ENCODE results near the gene NSD1. TPM values are rescaled to one million over a fixed set of nuclear protein-coding genes. Genes with fewer than 3 reads are reported as not detected.

Gene NSD1
- total and polyA plus RNA-seq, 2 of the 8 experiments (the other 6 are each of a cell fraction or from before 2014, with no cell fraction given), result 22.8 to 168 TPM

DNA sequence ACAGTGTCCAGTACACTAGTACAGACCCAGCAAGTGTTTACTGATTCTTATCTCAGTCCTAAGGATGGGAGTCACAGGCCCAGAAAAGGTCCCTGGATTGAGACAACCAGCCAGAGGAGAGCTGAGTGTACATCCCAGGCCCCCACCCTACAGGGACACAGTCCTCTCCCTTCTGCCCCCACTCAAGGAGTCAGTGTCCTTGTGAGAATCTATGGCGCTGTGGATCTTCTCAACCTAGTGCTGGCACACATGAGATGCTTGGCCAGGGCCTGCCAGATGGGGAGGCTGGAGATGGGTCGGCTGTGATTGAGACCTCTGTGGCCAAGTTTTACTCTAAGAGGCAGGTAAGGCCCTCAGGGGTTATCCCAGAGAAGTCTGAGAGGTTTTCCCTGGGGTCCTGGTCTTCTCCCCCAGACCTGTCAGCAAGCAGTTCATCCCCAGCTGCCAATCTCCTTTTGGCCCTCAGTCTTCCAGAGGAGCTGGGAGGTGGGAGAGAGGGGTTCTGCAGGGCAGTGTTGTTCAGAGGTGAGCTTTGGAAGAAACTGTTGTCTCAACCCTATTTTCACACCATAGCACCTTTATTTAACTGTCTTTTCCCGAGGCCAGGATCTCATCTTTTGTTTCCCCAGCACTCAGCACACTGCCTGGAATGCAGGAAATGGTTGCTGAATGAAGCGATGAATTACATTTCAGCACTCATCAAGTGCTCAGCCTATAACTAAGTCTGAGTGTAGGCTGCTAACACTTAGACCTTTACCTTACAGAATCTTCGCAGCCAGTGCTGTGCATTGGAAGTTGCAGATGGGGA, 3.2 kb upstream of the NSD1 start:
- no peak overlapping the region for H2AFZ ChIP-seq (ENCODE audit: low read length)
- no peak overlapping the region; the same call in 1 of the 2 replicates for H2BK15ac ChIP-seq (ENCODE audit: low read length)
- no peak overlapping the region for H3K56ac ChIP-seq (replicated peaks; ENCODE audit: insufficient read length, low read depth, low read length)
- FAIRE-seq (no peak), DNase-seq (ENCODE audit: low read depth in 1 of 2, low spot score in 2 of 2) (no peak)
- ChIA-PET POLR2A (ENCODE audit: partially characterized antibody) (interaction anchor here (0.6 to 14.2 kb wide), 12 partner anchors 8 to 873 kb away, joined by 3 to 139 read pairs (median 22); partner anchors contain the start of genes FGFR4, PRELID1 and RAB24), CTCF (ENCODE audit: partially characterized antibody) (interaction anchor here (1.2 to 8.1 kb wide), 2 partner anchors 17 to 168 kb away, joined by 3 to 77 read pairs; no protein-coding TSS in a partner anchor)
- H2BK5ac ChIP-seq (ENCODE audit: low read depth, low read length), result no peak overlapping the region; the same call in 1 of the 2 replicates
- no peak overlapping the region for H2BK120ac ChIP-seq (replicated peaks; ENCODE audit: low read depth, low read length)
- 0 out of 8 replicates have a peak overlapping the region, but pooled peaks of 1 of the 4 experiments have one; percentile 94 for H3K4me3 ChIP-seq (ENCODE audit: extremely low read depth in 1 of 4, insufficient read depth in 2 of 4, low read depth in 3 of 4, low read length in 4 of 4)
- peaks cover 10% of the 10 kb centered on the region; the same call in 1 of the 2 replicates for H3K23me2 ChIP-seq (ENCODE audit: low read depth, low read length)
- H2BK20ac ChIP-seq (ENCODE audit: low read length), result 0 out of 2 replicates have a peak overlapping the region, but pooled peaks have one; percentile 0
- H3K79me1 ChIP-seq (ENCODE audit: low read depth, low read length), result peaks cover 2% of the 10 kb centered on the region; the same call in 1 of the 2 replicates
- H3K27me3 ChIP-seq (replicated peaks in 1 of 4; ENCODE audit: control insufficient read depth in 3 of 4, extremely low read depth in 1 of 4, insufficient read depth in 3 of 4, low read length in 3 of 4), result no peaks in the 10 kb centered on the region
- no peak overlapping the region for H3K4ac ChIP-seq (replicated peaks; ENCODE audit: insufficient read length, low read depth, low read length)
- no peaks in the 10 kb centered on the region for H3K9me3 ChIP-seq (ENCODE audit: insufficient read depth in 2 of 2, low read depth in 1 of 2, low read length in 1 of 2)
- H3K23ac ChIP-seq (ENCODE audit: insufficient read length), result no peak overlapping the region
- H4K5ac ChIP-seq (ENCODE audit: insufficient read length, low read depth, low read length), result no peak overlapping the region
- peak overlapping the region; percentile 7; the same call in 1 of the 2 replicates for H2BK12ac ChIP-seq (ENCODE audit: low read depth, low read length)
- peak overlapping the region in 1 of 2 experiments; percentile 68; a peak in 1 of 4 replicates for H3K4me2 ChIP-seq (ENCODE audit: insufficient read depth in 1 of 2, low read depth in 2 of 2, low read length in 2 of 2)
- WGBS, 2 experiments (ENCODE audit: extremely low coverage in 1 of 2, insufficient coverage in 1 of 2, insufficient read length in 1 of 2, insufficient replicate concordance in 2 of 2, low coverage in 1 of 2, low lambda C conversion rate in 2 of 2, missing lambda C conversion rate in 1 of 2), result 88% methylated on average over 5 of the region's 5 CpGs; no CpG with 5 or more reads in 1 of the 2 experiments
- H3K4me1 ChIP-seq (replicated peaks in 1 of 4; ENCODE audit: control insufficient read depth in 3 of 4, insufficient read depth in 4 of 4, low read length in 3 of 4), result peaks cover 10 to 20% (median 19%) of the 10 kb centered on the region in 4 experiments
- H4K8ac ChIP-seq (ENCODE audit: extremely low read depth, insufficient read depth, low read length), result no peak overlapping the region
- 0 out of 3 replicates have a peak, but pooled peaks of 1 of the 2 experiments have one; percentile 16 for TF ChIP-seq POLR2A (IDR thresholded peaks at IDR 0.05; ENCODE audit: control extremely low read depth in 1 of 2, low read depth in 2 of 2, low read length in 2 of 2)
- TF ChIP-seq TEAD4 (IDR thresholded peaks at IDR 0.05; ENCODE audit: low read depth, low read length), result peak; percentile 62; the same call in 1 of the 2 replicates
- no peak for TF ChIP-seq JUN (IDR thresholded peaks at IDR 0.05; ENCODE audit: low read depth, low read length)
- H4K91ac ChIP-seq (replicated peaks; ENCODE audit: insufficient read length, low read length), result peak overlapping the region; percentile 91
- H3K9ac ChIP-seq (replicated peaks in 1 of 4; ENCODE audit: extremely low read depth in 1 of 4, low read depth in 3 of 4, low read length in 3 of 4), result no peak overlapping the region; a peak in 1 of 7 replicates
- H3K36me3 ChIP-seq (ENCODE audit: control insufficient read depth in 2 of 4, insufficient read depth in 4 of 4, low read length in 3 of 4), result peaks cover 3 to 7% (median 5%) of the 10 kb centered on the region in 4 experiments; a peak in 6 of 8 replicates
- no peak overlapping the region for H3K14ac ChIP-seq (ENCODE audit: insufficient read length)
- no peaks in the 10 kb centered on the region for H4K20me1 ChIP-seq (replicated peaks in 1 of 2; ENCODE audit: control insufficient read depth in 1 of 2, insufficient read depth in 2 of 2, low read length in 2 of 2)
- H2AK5ac ChIP-seq (ENCODE audit: low read depth, low read length), result peak overlapping the region; percentile 18
- H3K27ac ChIP-seq (ENCODE audit: low read depth, low read length), result no peak overlapping the region
- peaks cover 14 to 25% of the 10 kb centered on the region in 2 experiments for H3K79me2 ChIP-seq (ENCODE audit: control insufficient read depth in 1 of 2, insufficient read depth in 2 of 2, low read length in 2 of 2)
- H3K18ac ChIP-seq (ENCODE audit: extremely low read depth, low read length), result no peak overlapping the region
